ENCODE data around the gene STT3B. TPM values are rescaled to one million over a fixed set of nuclear protein-coding genes. Genes with fewer than 3 reads are reported as not detected.

Gene STT3B
- total and polyA plus RNA-seq, 2 donors from 2014 or later, result 44.7 to 89.9 TPM

- peaks cover 0 to 7% (median 0%) of the 10 kb centered on the region in 3 donors for H3K36me3 ChIP-seq (ENCODE audit: control insufficient read depth in 2 of 3, insufficient read depth in 3 of 3, low read length in 3 of 3)
- H3K9me3 ChIP-seq (ENCODE audit: control insufficient read depth in 2 of 3, insufficient read depth in 1 of 3, low read length in 3 of 3), result no peaks in the 10 kb centered on the region
- no peak overlapping the region for H3K4me3 ChIP-seq (ENCODE audit: low read length in 3 of 3)
- DNase-seq, result no peak
- H3K4me1 ChIP-seq (ENCODE audit: control insufficient read depth in 2 of 3, insufficient read depth in 2 of 3, low read depth in 1 of 3, low read length in 3 of 3), result peaks cover 0 to 6% (median 4%) of the 10 kb centered on the region in 3 donors
- no peak for FAIRE-seq
- intact Hi-C loops (cut with DNase I), result no loop called here
- H3K9ac ChIP-seq (ENCODE audit: low read length in 3 of 3), result no peak overlapping the region
- no peaks in the 10 kb centered on the region for H3K27me3 ChIP-seq (ENCODE audit: control insufficient read depth, insufficient read depth, low read length)
- TF ChIP-seq CTCF (IDR thresholded peaks at IDR 0.05; ENCODE audit: borderline replicate concordance, extremely low read depth, insufficient read depth), result no peak
- no peak overlapping the region for H3K27ac ChIP-seq (ENCODE audit: low read depth in 2 of 2, low read length in 2 of 2)
Observed at GRCh38 chr3:31661286-31661685, 128.6 kb downstream of the STT3B start.

- FAIRE-seq (no peak), DNase-seq (no peak)
- Histone ChIP-seq H3K36me3 (ENCODE audit: control insufficient read depth in 2 of 3, insufficient read depth in 3 of 3, low read length in 3 of 3) (peaks cover 0 to 7% (median 0%) of the 10 kb centered on the region in 3 donors), H3K9me3 (ENCODE audit: control insufficient read depth in 2 of 3, insufficient read depth in 1 of 3, low read length in 3 of 3) (no peaks in the 10 kb centered on the region), H3K9ac (ENCODE audit: low read length in 3 of 3) (no peak overlapping the region), H3K27me3 (ENCODE audit: control insufficient read depth, insufficient read depth, low read length) (no peaks in the 10 kb centered on the region), H3K4me3 (ENCODE audit: low read length in 3 of 3) (no peak overlapping the region), H3K27ac (ENCODE audit: low read depth in 2 of 2, low read length in 2 of 2) (no peak overlapping the region), H3K4me1 (ENCODE audit: control insufficient read depth in 2 of 3, insufficient read depth in 2 of 3, low read depth in 1 of 3, low read length in 3 of 3) (peaks cover 0 to 6% (median 4%) of the 10 kb centered on the region in 3 donors)
- no peak for TF ChIP-seq CTCF (IDR thresholded peaks at IDR 0.05; ENCODE audit: borderline replicate concordance, extremely low read depth, insufficient read depth)
- intact Hi-C loops (cut with DNase I), result no loop called here
Observed at GRCh38 chr3:31661993-31662670, 129.4 kb downstream of the STT3B start.

GRCh38 chr3:31664031-31664430, 131.3 kb downstream of the STT3B start:
- Histone ChIP-seq H3K9ac (ENCODE audit: low read length in 3 of 3) (no peak overlapping the region), H3K27ac (ENCODE audit: low read depth in 2 of 2, low read length in 2 of 2) (no peak overlapping the region), H3K27me3 (ENCODE audit: control insufficient read depth, insufficient read depth, low read length) (no peaks in the 10 kb centered on the region), H3K4me3 (ENCODE audit: low read length in 3 of 3) (no peak overlapping the region), H3K4me1 (ENCODE audit: control insufficient read depth in 2 of 3, insufficient read depth in 2 of 3, low read depth in 1 of 3, low read length in 3 of 3) (peaks cover 0 to 6% (median 4%) of the 10 kb centered on the region in 3 donors), H3K36me3 (ENCODE audit: control insufficient read depth in 2 of 3, insufficient read depth in 3 of 3, low read length in 3 of 3) (peaks cover 0 to 7% (median 0%) of the 10 kb centered on the region in 3 donors), H3K9me3 (ENCODE audit: control insufficient read depth in 2 of 3, insufficient read depth in 1 of 3, low read length in 3 of 3) (no peaks in the 10 kb centered on the region)
- intact Hi-C loops (cut with DNase I), result no loop called here
- no peak for FAIRE-seq
- DNase-seq, result no peak
- no peak for TF ChIP-seq CTCF (IDR thresholded peaks at IDR 0.05; ENCODE audit: borderline replicate concordance, extremely low read depth, insufficient read depth)

Measured in kidney (tissue), 14 donors.